B cell (primary cell): Measurements from ENCODE around the gene CCDC102A.

Source experiments
- EZH2 ChIP-seq: IDR thresholded peaks from 2 replicates; pipeline ENCODE4 v1.6.1; 2012; ENCODE audit warnings: borderline replicate concordance, low read depth, mild to moderate bottlenecking, moderate library complexity, low read length; ENCODE audit not compliant: insufficient read depth, poor library complexity, severe bottlenecking
- TF ChIP-seq, protein P1 (sequence below): fragments of 200-600 bp; IDR thresholded peaks from one replicate; pipeline ENCODE4 v1.8.0; 2022; ENCODE audit warnings: antibody characterized with exemption, mild to moderate bottlenecking

DNA sequence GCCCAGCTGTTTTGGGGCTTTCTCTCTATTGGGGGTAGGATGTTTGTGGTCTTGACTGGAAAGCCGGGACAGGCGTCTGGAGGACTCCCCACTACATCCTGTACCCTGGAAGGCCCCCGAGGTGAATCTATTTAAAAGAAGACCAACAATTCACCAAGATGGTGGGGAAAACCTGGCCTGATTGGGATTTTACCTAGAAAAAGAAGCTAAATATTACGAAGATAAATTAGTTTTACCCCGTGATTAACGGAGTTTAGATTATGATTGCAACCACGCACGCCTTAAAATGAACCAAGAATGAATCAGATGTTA is 779 bp upstream of the CCDC102A start:
- TF ChIP-seq EZH2 = no peak
- TF ChIP-seq, protein P1, sequence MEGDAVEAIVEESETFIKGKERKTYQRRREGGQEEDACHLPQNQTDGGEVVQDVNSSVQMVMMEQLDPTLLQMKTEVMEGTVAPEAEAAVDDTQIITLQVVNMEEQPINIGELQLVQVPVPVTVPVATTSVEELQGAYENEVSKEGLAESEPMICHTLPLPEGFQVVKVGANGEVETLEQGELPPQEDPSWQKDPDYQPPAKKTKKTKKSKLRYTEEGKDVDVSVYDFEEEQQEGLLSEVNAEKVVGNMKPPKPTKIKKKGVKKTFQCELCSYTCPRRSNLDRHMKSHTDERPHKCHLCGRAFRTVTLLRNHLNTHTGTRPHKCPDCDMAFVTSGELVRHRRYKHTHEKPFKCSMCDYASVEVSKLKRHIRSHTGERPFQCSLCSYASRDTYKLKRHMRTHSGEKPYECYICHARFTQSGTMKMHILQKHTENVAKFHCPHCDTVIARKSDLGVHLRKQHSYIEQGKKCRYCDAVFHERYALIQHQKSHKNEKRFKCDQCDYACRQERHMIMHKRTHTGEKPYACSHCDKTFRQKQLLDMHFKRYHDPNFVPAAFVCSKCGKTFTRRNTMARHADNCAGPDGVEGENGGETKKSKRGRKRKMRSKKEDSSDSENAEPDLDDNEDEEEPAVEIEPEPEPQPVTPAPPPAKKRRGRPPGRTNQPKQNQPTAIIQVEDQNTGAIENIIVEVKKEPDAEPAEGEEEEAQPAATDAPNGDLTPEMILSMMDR = no peak
